ENCODE measurements around the gene DPH2.

- no peak for TF ChIP-seq POLR2AphosphoS5 (IDR thresholded peaks at IDR 0.05; ENCODE audit: borderline replicate concordance, low read depth, low read length)
- no peak for TF ChIP-seq EZH2 (IDR thresholded peaks at IDR 0.05)
- TF ChIP-seq FOXP2 (optimal IDR thresholded peaks at IDR 0.05; ENCODE audit: control extremely low read depth, extremely low read length, insufficient read depth) = no peak
Measured at GRCh38 chr1:43957407-43958040, 12.3 kb upstream of the DPH2 start.
